Muscle layer of duodenum (tissue), 2 donors: ENCODE results near the gene LHX5.

Experiments used
- H3K27ac ChIP-seq: one replicate; pipeline ENCODE4 v1.7.0; 2013; ENCODE audit warnings: mild to moderate bottlenecking, low read length
- H3K27me3 ChIP-seq: one replicate; pipeline ENCODE4 v1.7.0; 2013; ENCODE audit warnings: low read depth, mild to moderate bottlenecking, control low read depth, low read length
- H3K36me3 ChIP-seq, 2 donors: one replicate each; pipeline ENCODE4 v1.7.0; 2013; ENCODE audit warnings: low read length in 2 of 2, control low read depth in 1 of 2, mild to moderate bottlenecking in 1 of 2; ENCODE audit not compliant: insufficient read depth in 2 of 2, control insufficient read depth in 1 of 2
- H3K4me1 ChIP-seq, 2 donors: one replicate each; pipeline ENCODE4 v1.7.0; 2013; ENCODE audit warnings: low read length in 2 of 2, mild to moderate bottlenecking in 2 of 2, control low read depth in 1 of 2, moderate library complexity in 1 of 2; ENCODE audit not compliant: insufficient read depth in 2 of 2, control insufficient read depth in 1 of 2
- H3K4me3 ChIP-seq, 2 donors: one replicate each; pipeline ENCODE4 v1.7.0; 2013; ENCODE audit warnings: low read length in 2 of 2, low read depth in 1 of 2, mild to moderate bottlenecking in 1 of 2
- H3K9me3 ChIP-seq, 2 donors: one replicate each; pipeline ENCODE4 v1.7.0; 2013; ENCODE audit warnings: low read length in 2 of 2, control low read depth in 1 of 2, mild to moderate bottlenecking in 1 of 2; ENCODE audit not compliant: control insufficient read depth in 1 of 2
- donor health status: healthy.

Gene LHX5

DNA sequence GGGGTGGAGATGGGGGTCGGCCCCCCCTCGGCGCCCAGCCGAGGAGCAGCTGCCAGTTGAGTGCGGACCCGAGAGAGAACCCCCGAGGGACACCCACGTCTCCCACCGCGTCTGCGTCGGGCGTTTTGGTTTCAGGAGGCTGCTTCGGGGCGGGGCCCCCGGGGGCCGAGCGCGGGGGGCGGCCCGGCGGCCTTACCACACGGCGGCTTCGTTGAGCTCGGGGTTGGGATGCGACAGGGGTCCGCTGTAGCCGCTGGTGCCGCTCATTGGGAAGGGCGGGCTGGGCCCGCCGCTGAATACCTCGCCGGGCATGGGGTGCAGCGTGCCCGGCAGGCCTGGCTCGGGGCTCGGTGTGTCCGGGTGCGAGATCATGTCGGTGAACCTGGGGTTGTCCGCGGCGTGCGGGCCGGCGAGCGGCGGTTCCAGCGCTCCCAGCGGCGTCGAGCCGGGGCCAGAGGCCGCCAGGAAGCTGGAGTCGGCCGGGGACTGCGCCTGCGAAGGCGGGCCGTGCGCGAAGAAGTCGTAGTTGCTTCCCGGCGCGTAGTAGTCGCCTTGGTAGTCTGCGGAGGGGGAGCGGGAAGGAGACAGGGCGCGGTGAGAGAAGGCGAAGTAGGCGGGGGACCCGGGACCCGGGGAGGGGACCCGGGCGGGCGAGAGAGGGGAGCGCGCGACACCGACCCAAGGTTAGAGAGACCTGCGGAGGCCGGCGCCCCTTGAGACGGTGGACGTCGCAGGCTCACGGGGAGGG lies 8.5 kb downstream of the LHX5 start:
- no peaks in the 10 kb centered on the region for H3K9me3 ChIP-seq
- peaks cover 53% of the 10 kb centered on the region for H3K27me3 ChIP-seq
- H3K36me3 ChIP-seq = no peaks in the 10 kb centered on the region
- H3K4me1 ChIP-seq = peaks cover 0 to 49% of the 10 kb centered on the region in 2 donors
- H3K27ac ChIP-seq = no peak overlapping the region
- peak overlapping the region in 1 of 2 donors; percentile 59 for H3K4me3 ChIP-seq

GRCh38 chr12:113462117-113462774 lies 9.4 kb downstream of the LHX5 start:
- Histone ChIP-seq H3K27me3 (peaks cover 44% of the 10 kb centered on the region), H3K4me1 (peaks cover 0 to 40% of the 10 kb centered on the region in 2 donors), H3K4me3 (peak overlapping the region in 1 of 2 donors; percentile 12), H3K27ac (no peak overlapping the region), H3K9me3 (no peaks in the 10 kb centered on the region), H3K36me3 (no peaks in the 10 kb centered on the region)

GRCh38 chr12:113461666-113462065 lies 10.0 kb downstream of the LHX5 start:
- H3K9me3 ChIP-seq = no peaks in the 10 kb centered on the region
- peaks cover 39% of the 10 kb centered on the region for H3K27me3 ChIP-seq
- H3K4me3 ChIP-seq = no peak overlapping the region
- H3K36me3 ChIP-seq = no peaks in the 10 kb centered on the region
- H3K27ac ChIP-seq = no peak overlapping the region
- H3K4me1 ChIP-seq = peaks cover 0 to 34% of the 10 kb centered on the region in 2 donors

DNA sequence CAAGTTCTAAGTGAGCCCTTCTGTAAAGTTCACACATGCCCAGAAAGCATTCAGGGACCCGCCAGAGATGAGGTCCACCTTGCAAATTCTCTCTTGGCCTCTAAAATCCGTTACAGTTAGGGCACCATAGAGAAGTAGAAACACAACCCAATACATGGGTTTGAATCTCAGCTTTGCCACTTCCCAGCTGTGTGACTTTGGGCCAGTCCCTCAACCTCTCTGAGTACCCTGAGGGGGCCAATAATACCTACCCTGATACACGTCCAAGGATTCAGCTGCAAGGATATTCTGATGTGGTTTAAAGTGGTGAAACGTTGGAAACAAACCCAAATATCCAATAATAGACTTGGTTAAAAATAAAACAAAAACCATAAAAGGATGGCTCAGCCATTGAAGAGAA lies 11.7 kb downstream of the LHX5 start:
- Histone ChIP-seq H3K27ac (no peak overlapping the region), H3K27me3 (peaks cover 27% of the 10 kb centered on the region), H3K36me3 (no peaks in the 10 kb centered on the region), H3K4me1 (peaks cover 0 to 27% of the 10 kb centered on the region in 2 donors), H3K4me3 (no peak overlapping the region), H3K9me3 (no peaks in the 10 kb centered on the region)

GRCh38 chr12:113457710-113458109 lies 14.0 kb downstream of the LHX5 start:
- H3K27ac ChIP-seq = no peak overlapping the region
- no peaks in the 10 kb centered on the region for H3K9me3 ChIP-seq
- H3K4me3 ChIP-seq = no peak overlapping the region
- peaks cover 5% of the 10 kb centered on the region for H3K27me3 ChIP-seq
- peaks cover 0 to 4% of the 10 kb centered on the region in 2 donors for H3K4me1 ChIP-seq
- H3K36me3 ChIP-seq = no peaks in the 10 kb centered on the region

DNA sequence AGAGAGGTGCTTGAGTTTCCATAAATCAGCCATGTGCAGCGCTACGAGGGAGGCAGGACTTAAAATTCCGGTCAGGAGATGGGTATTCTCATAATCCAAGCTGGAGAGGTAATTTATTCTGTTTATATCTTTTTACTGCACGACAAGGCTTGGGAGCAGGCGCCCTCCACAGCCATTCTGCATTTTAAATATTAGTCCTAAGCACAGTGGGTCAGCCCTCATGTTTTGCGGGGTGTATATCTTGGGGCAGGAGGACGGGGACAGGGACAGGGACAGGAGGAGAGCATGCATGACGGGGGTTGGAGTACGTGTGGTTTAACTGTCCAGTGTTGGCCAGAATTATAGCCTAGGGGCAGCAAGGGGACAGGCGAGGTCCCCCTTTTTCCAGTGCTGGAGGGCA lies 14.5 kb downstream of the LHX5 start:
- H3K4me3 ChIP-seq = no peak overlapping the region
- no peaks in the 10 kb centered on the region for H3K36me3 ChIP-seq
- H3K27ac ChIP-seq = no peak overlapping the region
- H3K27me3 ChIP-seq = peaks cover 5% of the 10 kb centered on the region
- no peaks in the 10 kb centered on the region for H3K9me3 ChIP-seq
- H3K4me1 ChIP-seq = peaks cover 0 to 1% of the 10 kb centered on the region in 2 donors

DNA sequence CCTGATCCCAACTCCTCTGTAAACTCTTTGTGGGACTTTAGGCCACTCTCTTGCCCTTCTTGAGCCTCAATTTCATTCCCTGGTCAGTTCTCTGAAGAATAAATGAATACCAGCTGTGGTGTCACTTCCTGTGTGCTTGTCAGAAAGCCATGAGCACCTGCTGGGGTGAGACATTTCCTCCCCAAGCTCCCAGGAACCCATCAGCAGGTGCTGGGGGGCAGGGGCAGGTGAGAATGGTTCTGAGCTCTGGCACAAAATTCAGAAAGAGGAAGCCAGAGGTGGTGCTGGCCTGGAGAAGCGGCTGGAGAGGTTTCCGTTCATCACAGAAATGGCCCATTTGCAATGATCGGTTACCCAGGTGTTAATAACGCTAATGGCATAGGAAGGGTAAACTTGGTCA lies 14.9 kb downstream of the LHX5 start:
- H3K4me1 ChIP-seq = no peaks in the 10 kb centered on the region
- H3K27ac ChIP-seq = no peak overlapping the region
- H3K27me3 ChIP-seq = peaks cover 5% of the 10 kb centered on the region
- no peaks in the 10 kb centered on the region for H3K36me3 ChIP-seq
- no peaks in the 10 kb centered on the region for H3K9me3 ChIP-seq
- H3K4me3 ChIP-seq = no peak overlapping the region

GRCh38 chr12:113456199-113456598 lies 15.5 kb downstream of the LHX5 start:
- no peaks in the 10 kb centered on the region for H3K4me1 ChIP-seq
- no peak overlapping the region for H3K27ac ChIP-seq
- no peaks in the 10 kb centered on the region for H3K9me3 ChIP-seq
- H3K27me3 ChIP-seq = peaks cover 5% of the 10 kb centered on the region
- no peak overlapping the region for H3K4me3 ChIP-seq
- no peaks in the 10 kb centered on the region for H3K36me3 ChIP-seq

- H3K27me3 ChIP-seq = peaks cover 5% of the 10 kb centered on the region
- no peaks in the 10 kb centered on the region for H3K36me3 ChIP-seq
- no peak overlapping the region for H3K4me3 ChIP-seq
- no peak overlapping the region for H3K27ac ChIP-seq
- no peaks in the 10 kb centered on the region for H3K9me3 ChIP-seq
- no peaks in the 10 kb centered on the region for H3K4me1 ChIP-seq
Measured at GRCh38 chr12:113453330-113453729, 18.3 kb downstream of the LHX5 start.

DNA sequence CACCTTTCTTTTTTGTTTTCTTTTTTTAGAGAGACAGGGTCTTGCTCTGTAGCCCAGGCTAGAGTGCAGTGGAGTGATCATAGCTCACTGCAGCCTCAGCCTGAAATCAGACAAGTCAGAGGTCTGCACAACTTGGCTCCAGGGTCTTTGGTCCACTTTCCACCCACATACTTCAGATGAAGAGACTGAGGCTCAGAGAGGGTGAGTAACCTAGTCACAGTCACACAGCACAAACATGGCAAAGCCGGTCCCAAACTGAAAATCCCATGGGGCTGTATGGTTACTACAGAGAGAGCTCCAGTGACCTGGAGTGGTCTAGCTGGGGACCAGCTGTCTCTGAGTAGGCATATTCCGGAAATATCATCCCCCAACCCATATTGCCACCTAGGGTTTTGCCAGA lies 19.2 kb downstream of the LHX5 start:
- H3K36me3 ChIP-seq = no peaks in the 10 kb centered on the region
- H3K27ac ChIP-seq = no peak overlapping the region
- no peaks in the 10 kb centered on the region for H3K9me3 ChIP-seq
- no peak overlapping the region for H3K4me3 ChIP-seq
- H3K4me1 ChIP-seq = no peaks in the 10 kb centered on the region
- peaks cover 5% of the 10 kb centered on the region for H3K27me3 ChIP-seq

- no peaks in the 10 kb centered on the region for H3K4me1 ChIP-seq
- no peaks in the 10 kb centered on the region for H3K27me3 ChIP-seq
- no peak overlapping the region for H3K4me3 ChIP-seq
Measured at GRCh38 chr12:113449839-113450238, 21.8 kb downstream of the LHX5 start.

More at GRCh38 chr12:113449839-113450238, 21.8 kb downstream of the LHX5 start:
- H3K36me3 ChIP-seq = no peaks in the 10 kb centered on the region
- peaks cover 0 to 3% of the 10 kb centered on the region in 2 donors for H3K9me3 ChIP-seq
- H3K27ac ChIP-seq = no peak overlapping the region
